HG03103 (cell line): ENCODE data around the gene PPM1L.

ENCODE experiments used
- ATAC-seq: cut with Tn5 transposase; IDR thresholded peaks from one replicate; pipeline ENCODE4 v1.9.1; 2021; ENCODE audit warnings: low read depth; ENCODE audit not compliant: unreplicated experiment

PPM1L gene

DNA sequence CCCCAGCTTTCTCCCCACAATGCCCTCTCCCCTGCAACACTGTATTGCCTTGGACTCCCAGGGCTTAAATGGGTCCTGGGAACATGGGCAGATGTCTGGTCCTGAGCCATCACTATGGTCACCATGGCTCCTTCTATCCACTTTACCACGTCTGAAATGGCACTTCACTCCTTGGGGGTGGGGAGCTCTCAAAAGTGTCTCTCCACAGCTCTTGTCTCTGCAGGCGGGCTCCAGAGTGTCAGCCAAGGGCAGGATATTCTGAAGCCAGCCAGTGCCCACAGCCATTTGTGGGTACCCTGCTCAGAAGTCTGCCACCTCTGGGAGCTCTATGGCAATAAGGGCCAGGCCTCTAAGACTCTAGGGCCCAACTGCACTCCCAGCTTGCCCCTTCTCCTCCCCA lies 163.9 kb downstream of the PPM1L start:
- no peak for ATAC-seq

GRCh38 chr3:160921020-160921635 lies 165.1 kb downstream of the PPM1L start:
- ATAC-seq = peak; percentile 75

- ATAC-seq = no peak
Measured at GRCh38 chr3:160924776-160925175, 168.7 kb downstream of the PPM1L start.

DNA sequence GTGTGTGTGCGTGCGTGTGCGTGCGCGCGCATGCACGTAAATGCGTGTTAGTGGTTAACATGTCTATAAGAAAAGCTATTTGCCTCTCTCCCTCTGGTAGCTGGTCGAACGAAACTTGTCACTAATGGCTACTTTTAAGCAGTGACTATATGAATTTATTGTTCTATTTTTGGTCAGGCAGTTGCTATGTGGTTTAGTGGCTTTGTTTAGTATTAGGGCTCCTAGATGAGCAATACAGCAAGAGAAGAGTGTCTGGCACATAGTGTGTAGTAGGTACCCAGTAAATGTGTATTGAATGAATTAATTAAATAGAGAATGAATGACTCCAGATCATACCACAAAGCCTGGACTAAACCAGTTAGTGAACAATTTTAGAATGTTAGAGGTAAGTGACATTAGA lies 171.6 kb downstream of the PPM1L start:
- ATAC-seq = no peak

DNA sequence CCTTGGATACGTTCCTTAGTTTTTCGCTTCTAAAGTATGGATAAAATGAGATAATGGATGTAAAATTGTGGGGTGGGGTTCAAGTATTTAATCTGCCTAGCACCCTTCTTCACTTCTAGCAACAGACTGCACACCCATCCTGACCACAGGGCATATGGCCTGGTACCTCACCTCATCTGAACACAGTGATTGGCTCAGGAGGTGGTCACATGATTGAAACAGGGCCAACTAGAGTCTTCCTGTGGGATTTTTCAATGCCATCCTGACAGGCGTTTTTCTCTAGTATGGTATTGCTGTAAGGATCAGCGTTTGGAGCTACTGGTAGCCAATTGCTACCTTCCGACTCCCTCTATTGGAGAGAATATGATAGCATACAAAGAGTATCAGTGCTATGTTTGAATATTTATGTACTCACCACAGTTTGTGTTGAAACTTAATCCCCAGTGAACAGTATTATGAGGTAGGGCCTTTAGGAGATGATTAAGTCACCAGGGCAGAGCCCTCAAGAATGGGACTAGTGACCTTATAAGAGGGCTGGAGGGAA lies 172.2 kb downstream of the PPM1L start:
- no peak for ATAC-seq

DNA sequence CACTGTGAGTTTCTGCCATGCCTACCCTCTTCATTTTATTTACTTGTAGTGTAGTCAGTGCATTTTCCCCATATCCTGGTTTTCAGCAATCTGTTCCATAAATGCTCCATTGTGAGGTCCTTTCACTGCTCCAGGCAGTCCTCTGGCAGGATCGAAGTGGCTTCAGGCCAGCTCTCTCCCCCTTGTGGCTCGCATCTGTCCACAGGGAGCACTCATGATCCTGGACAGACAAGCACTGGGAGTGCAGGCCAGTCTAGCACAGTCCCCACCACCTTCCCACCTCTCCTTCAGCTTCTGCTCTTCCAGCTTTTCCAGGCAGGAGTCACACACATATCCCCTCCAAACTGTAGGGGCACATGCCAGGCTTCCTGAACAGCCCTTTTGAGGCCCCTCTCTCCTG lies 173.6 kb downstream of the PPM1L start:
- ATAC-seq = no peak

- no peak for ATAC-seq
Measured at GRCh38 chr3:160931474-160931873, 175.4 kb downstream of the PPM1L start.

DNA sequence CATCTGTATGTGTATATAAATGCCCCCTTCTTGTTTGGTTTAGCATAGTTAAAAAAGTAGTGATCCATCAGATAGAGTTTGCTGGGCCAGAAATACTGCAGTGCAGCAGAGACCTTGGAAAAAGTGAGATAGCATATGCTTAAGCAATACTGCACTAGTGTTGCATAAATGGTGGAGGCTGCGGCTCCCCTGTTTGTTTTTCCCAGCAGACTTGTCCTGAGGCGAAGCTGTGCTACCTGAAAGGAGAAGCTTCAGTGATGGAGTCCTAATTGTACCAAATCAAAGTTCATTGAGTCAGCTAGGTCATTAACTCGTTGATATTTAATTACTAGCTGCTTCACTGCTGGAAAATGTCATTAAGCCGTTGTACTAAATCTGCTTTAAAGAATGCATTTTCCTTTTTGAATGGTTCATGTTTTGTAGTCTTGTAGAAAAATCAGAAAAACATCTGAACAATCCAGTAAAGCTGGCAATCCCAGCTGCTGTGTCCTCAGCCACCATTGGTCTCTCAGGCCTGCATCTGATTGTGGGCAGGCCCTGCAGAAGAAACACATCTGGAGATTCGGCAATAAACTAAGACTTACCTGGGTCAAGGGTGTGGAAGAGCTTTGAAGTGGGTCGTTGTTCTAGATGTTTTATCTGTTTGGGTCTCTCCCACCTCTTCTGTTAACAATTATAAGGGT lies 179.5 kb downstream of the PPM1L start:
- ATAC-seq = no peak

DNA sequence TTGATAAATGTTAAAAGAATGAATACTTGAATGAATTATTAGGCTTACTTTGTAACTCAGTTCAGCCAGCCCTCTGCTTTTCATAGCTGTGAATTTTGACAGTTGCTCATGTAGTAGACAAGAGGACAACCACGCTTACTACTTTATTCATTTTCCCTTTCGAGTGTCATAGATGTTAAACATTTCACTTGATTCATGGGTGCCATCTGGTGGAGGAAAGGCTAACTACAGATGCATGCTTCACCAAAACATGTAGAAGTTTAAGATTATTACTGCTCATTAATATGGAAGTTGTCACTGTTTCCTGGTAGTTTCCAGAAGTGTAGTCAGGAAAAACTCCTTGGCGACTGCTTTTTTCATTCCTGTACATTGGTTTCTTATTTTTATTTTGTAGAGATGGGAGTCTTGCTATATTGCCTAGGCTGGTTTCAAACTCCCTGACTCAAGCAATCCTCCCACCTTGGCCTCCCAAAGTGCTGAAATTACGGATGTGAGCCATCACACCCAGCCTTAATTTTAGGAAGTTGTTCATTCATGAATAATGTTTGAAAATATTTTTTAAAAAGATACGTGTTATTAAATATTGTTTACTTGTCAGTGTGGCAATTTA lies 186.0 kb downstream of the PPM1L start:
- peak; percentile 85 for ATAC-seq

- ATAC-seq = no peak
Measured at GRCh38 chr3:160943996-160944395, 188.0 kb downstream of the PPM1L start.

- no peak for ATAC-seq
Measured at GRCh38 chr3:160945336-160945735, 189.3 kb downstream of the PPM1L start.

DNA sequence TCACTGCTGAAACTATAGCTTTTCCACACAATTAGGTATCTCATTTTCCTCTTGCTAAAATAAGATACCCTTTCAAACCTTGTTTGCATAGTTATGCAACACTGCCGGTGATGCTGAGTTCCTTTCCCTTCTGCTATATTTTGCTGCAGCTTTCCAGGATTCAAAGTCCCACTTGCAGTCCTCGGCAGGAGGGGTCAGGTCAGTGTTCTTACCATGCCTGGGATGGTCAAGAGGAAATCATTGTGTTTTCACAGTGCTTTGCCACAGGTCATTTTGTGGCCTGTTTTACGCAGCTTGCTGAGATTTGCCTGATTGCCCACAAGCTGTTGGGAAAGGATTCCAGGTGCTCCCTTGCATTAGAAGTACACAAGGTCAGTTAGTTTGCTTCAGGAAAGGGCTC lies 192.2 kb downstream of the PPM1L start:
- ATAC-seq = no peak

DNA sequence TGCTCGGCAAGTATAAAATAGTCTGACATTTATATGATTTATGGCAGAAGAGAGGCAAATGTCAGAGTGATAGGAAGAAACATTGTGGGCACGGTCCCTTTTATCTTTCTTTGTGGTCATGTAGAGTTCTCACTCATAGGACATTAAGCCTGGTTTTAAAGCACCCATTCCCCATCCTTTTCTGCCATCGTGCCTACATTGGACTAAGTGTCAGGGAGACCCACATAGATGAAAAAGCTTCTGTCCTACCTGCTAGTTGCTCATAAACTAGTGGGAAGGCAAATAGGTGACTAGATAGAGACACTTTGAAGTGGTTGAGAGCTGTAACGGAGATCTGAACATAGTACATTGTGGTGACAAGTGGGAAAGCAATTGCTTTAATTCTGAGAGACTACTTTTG lies 193.4 kb downstream of the PPM1L start:
- no peak for ATAC-seq

DNA sequence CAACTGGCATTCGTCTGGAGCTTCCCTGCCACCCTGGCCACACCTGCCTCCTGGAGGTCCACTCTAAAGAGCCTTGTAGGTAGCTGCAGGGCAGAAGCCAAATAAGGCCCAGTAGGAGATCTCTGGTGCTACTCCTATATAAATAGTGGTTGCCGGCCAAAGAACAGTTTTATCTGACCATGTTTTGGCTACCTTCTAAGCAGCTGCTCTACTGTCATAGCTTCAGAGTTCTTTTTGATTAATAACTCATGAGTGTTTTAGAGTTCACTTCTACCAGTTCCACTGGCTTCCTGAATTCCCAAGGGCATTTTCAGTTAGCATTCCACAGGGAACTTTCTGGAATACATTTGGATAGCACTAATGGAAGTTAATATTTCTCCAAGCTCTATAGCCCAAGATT lies 194.5 kb downstream of the PPM1L start:
- no peak for ATAC-seq

GRCh38 chr3:160950954-160951353 lies 194.9 kb downstream of the PPM1L start:
- ATAC-seq = no peak

- ATAC-seq = no peak
Measured at GRCh38 chr3:160951642-160952487, 195.8 kb downstream of the PPM1L start.

GRCh38 chr3:160953686-160954085 lies 197.7 kb downstream of the PPM1L start:
- no peak for ATAC-seq

GRCh38 chr3:160956785-160957184 lies 200.8 kb downstream of the PPM1L start:
- ATAC-seq = no peak

DNA sequence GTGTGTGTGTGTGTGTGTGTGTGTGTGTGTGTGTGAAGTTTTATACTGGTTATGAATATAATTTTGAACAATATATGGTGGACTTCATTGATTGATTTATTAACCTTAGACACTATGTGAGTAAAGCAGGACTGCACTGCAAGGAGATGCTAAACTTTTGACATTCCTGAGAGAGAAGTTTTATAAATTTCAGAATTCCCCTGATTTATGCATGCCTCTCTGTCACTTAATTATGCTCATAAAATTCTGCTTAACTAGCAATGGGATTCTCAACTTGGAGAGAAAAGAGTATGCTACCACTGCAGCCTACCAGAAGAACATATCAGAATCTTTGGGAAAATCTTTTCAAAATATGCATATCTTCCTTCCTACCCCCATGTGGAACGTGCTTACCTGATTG lies 204.5 kb downstream of the PPM1L start:
- no peak for ATAC-seq

DNA sequence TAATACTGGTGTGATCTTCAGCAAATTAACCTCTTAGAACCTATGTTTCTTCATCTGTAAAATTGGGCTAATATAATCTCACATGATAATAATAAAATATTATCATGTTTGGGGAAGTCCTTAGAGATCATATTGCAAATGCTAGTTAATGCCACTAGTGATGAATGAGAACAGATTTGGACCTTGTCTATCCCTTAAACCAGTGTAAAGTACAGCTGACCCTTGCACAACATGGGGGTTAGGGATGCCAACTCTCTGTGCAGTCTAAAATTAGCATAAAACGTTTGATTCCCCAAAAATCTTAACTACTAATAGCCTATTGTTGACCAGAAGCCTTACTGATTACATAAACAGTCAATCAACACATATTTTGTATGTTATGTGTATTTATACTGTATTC lies 207.9 kb downstream of the PPM1L start:
- ATAC-seq = no peak

DNA sequence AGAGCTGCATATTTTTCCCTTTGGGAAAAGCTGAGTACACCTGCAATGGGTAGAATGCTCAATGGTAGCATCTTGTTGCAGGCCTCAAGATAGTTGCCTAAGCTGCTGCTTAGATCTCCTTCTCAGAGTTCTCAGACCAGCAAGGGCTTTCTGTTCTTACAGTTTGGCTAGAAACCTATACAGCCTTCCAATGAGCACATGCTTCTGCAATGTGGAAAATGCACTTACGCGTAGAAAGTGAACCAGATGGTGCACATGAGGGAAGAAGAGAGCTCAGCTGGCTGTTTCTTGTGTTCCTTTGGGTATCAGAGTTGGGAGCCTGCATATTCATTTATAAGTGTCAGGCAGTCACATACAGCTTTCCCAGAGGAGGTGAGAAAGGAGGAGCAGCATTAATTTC lies 212.7 kb downstream of the PPM1L start:
- no peak for ATAC-seq
